Measurements from ENCODE around the gene ATL2.
"Not testable (repeated sequence)": the region's sequence is repeated elsewhere in the genome, so short reads cannot be mapped to it uniquely, and the experiment has no call there.

The ATL2 gene

GRCh38 chr2:38336621-38337020, 40.5 kb downstream of the ATL2 start:
- in situ Hi-C loops (cut with MboI; ENCODE audit: low sequenced_read_pairs): no loop called here

- in situ Hi-C loops (cut with MboI; ENCODE audit: low sequenced_read_pairs): no loop called here
Measured at GRCh38 chr2:38330754-38331153, 46.3 kb downstream of the ATL2 start.

GRCh38 chr2:38327580-38327979, 49.5 kb downstream of the ATL2 start:
- in situ Hi-C loops (cut with MboI; ENCODE audit: low sequenced_read_pairs): loop anchor here (10.0 kb wide), 1 partner anchor 177 kb away; no protein-coding TSS in a partner anchor

- in situ Hi-C loops (cut with MboI; ENCODE audit: low sequenced_read_pairs): loop anchor here (10.0 kb wide), 1 partner anchor 181 kb away; no protein-coding TSS in a partner anchor
Measured at GRCh38 chr2:38323623-38324022, 53.5 kb downstream of the ATL2 start.

- in situ Hi-C loops (cut with MboI; ENCODE audit: low sequenced_read_pairs): loop anchor here (10.0 kb wide), 1 partner anchor 182 kb away; no protein-coding TSS in a partner anchor
Measured at GRCh38 chr2:38322224-38322914, 54.7 kb downstream of the ATL2 start.

- in situ Hi-C loops (cut with MboI; ENCODE audit: low sequenced_read_pairs): not testable (repeated sequence)
Measured at GRCh38 chr2:38319240-38319639, 57.8 kb downstream of the ATL2 start.

GRCh38 chr2:38317725-38318124, 59.3 kb downstream of the ATL2 start:
- in situ Hi-C loops (cut with MboI; ENCODE audit: low sequenced_read_pairs): no loop called here

GRCh38 chr2:38315707-38316333, 61.3 kb downstream of the ATL2 start:
- in situ Hi-C loops (cut with MboI; ENCODE audit: low sequenced_read_pairs): no loop called here

GRCh38 chr2:38308821-38309220, 68.3 kb downstream of the ATL2 start:
- in situ Hi-C loops (cut with MboI; ENCODE audit: low sequenced_read_pairs): loop anchor here (10.0 kb wide), 1 partner anchor 436 kb away; no protein-coding TSS in a partner anchor

GRCh38 chr2:38301969-38302702, 74.9 kb downstream of the ATL2 start:
- in situ Hi-C loops (cut with MboI; ENCODE audit: low sequenced_read_pairs): loop anchor here (10.0 kb wide), 1 partner anchor 443 kb away; no protein-coding TSS in a partner anchor

- in situ Hi-C loops (cut with MboI; ENCODE audit: low sequenced_read_pairs): loop anchor here (10.0 kb wide), 1 partner anchor 443 kb away; no protein-coding TSS in a partner anchor
Measured at GRCh38 chr2:38301340-38301968, 75.6 kb downstream of the ATL2 start.

GRCh38 chr2:38298539-38298938, 78.5 kb downstream of the ATL2 start:
- in situ Hi-C loops (cut with MboI; ENCODE audit: low sequenced_read_pairs): no loop called here

GRCh38 chr2:38296197-38296780, 80.8 kb downstream of the ATL2 start:
- in situ Hi-C loops (cut with MboI; ENCODE audit: low sequenced_read_pairs): no loop called here

- in situ Hi-C loops (cut with MboI; ENCODE audit: low sequenced_read_pairs): no loop called here
Measured at GRCh38 chr2:38294597-38294996, 82.5 kb downstream of the ATL2 start.

- in situ Hi-C loops (cut with MboI; ENCODE audit: low sequenced_read_pairs): no loop called here
Measured at GRCh38 chr2:38293152-38293865, 83.8 kb downstream of the ATL2 start.

GRCh38 chr2:38290332-38290731, 86.7 kb downstream of the ATL2 start:
- in situ Hi-C loops (cut with MboI; ENCODE audit: low sequenced_read_pairs): no loop called here

- in situ Hi-C loops (cut with MboI; ENCODE audit: low sequenced_read_pairs): no loop called here
Measured at GRCh38 chr2:38284971-38285370, 92.1 kb downstream of the ATL2 start.

- in situ Hi-C loops (cut with MboI; ENCODE audit: low sequenced_read_pairs): no loop called here
Measured at GRCh38 chr2:38281095-38281742, 95.9 kb downstream of the ATL2 start.

- in situ Hi-C loops (cut with MboI; ENCODE audit: low sequenced_read_pairs): no loop called here
Measured at GRCh38 chr2:38279201-38279600, 97.9 kb downstream of the ATL2 start.

- in situ Hi-C loops (cut with MboI; ENCODE audit: low sequenced_read_pairs): not testable (repeated sequence)
Measured at GRCh38 chr2:38278117-38278438, 99.0 kb downstream of the ATL2 start.
